Left lung (tissue), 10 donors: Measurements from ENCODE around the gene PHF20. TPM values are rescaled to one million over a fixed set of nuclear protein-coding genes. Genes with fewer than 3 reads are reported as not detected.
"Not testable (repeated sequence)": the region's sequence is repeated elsewhere in the genome, so short reads cannot be mapped to it uniquely, and the experiment has no call there.

Experiments
- ATAC-seq: fragments of 200-7000 bp; cut with Tn5 transposase; one replicate; pipeline ENCODE4 v1.9.1; 2020; ENCODE audit warnings: moderate library complexity
- DNase-seq, 4 donors: peaks; one replicate each; pipeline ENCODE4 v3.0.0-alpha.2; 2013 to 2020
- H3K27ac ChIP-seq, 2 donors: fragments of 200-600 bp; sonication (generic) in 1 of 2; one replicate each; pipeline versions ENCODE4 v1.5.0 to v1.8.0; 2020 to 2021
- H3K27me3 ChIP-seq, 2 donors: fragments of 200-600 bp; sonication (generic) in 1 of 2; one replicate each; pipeline versions ENCODE4 v1.5.0 to v1.8.0; 2020 to 2021
- H3K36me3 ChIP-seq, 2 donors: fragments of 200-600 bp; sonication (generic) in 1 of 2; one replicate each; pipeline versions ENCODE4 v1.5.0 to v1.8.0; 2020 to 2021
- H3K4me1 ChIP-seq, 2 donors: fragments of 200-600 bp; one replicate each; pipeline ENCODE4 v1.8.0; 2021
- H3K4me3 ChIP-seq, 2 donors: fragments of 200-600 bp; sonication (generic) in 1 of 2; one replicate each; pipeline versions ENCODE4 v1.5.0 to v1.8.0; 2020 to 2021; ENCODE audit warnings: mild to moderate bottlenecking in 1 of 2
- H3K9me3 ChIP-seq, 2 donors: fragments of 200-600 bp; sonication (generic) in 1 of 2; one replicate each; pipeline versions ENCODE4 v1.5.0 to v1.8.0; 2020 to 2021
- intact Hi-C, 2 donors: fragments of 100-400 bp; cut with DNase I; formaldehyde crosslinking; loops; one replicate each; pipeline versions ENCODE4 v1.11.2 to v1.14.2; 2022
- polyA plus RNA-seq, 6 donors: library from polyadenylated mRNA; unstranded; fragments of 120-200 nt; gene quantifications; one replicate each; pipeline ENCODE4 v1.2.1, GENCODE V29; 2013; ENCODE audit not compliant: insufficient read length in 6 of 6
- total RNA-seq, 2 donors: library from RNA; stranded (reverse); fragmentation: NEBNext Ultra II Directional; extraction: Animal tissue kit (Norgen Biotek cat#: 25700); gene quantifications; one replicate each; pipeline ENCODE4 v1.2.1, GENCODE V29; 2021
- TF ChIP-seq, protein P1 (sequence below), 2 donors: fragments of 200-600 bp; sonication (generic) in 1 of 2; IDR thresholded peaks; one replicate each; pipeline versions ENCODE4 v1.5.0 to v1.8.0; 2021; ENCODE audit warnings: antibody characterized with exemption in 2 of 2
- donor health status: DM: no; HTN: yes; CAD: no.
- donor health status: DM: no; HTN: no; CAD: no.

Gene PHF20
- total and polyA plus RNA-seq, 8 donors, result 31.1 to 43.4 (median 39.6) TPM

DNA sequence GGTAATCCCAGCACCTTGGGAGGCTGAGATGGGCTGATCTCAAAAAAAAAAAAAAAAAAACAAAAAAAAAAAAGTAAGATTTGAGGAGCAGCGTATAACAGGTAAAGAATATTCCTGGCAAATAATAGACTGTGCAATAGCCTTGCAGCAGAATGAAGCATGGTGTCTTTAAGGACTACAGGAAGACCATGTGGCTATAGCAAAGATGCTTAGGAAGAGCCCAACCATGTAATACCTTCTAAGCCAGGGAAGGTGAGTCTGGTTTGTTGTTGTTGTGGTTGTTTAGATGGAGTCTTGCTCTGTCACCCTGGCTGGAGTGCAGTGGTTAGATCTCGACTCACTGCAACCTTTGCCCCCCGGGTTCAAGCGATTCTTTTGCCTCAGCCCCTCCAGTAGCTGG is 15.4 kb upstream of the PHF20 start:
- Histone ChIP-seq H3K36me3 (no peaks in the 10 kb centered on the region), H3K4me3 (no peak overlapping the region), H3K9me3 (no peaks in the 10 kb centered on the region), H3K27ac (no peak overlapping the region), H3K4me1 (no peaks in the 10 kb centered on the region), H3K27me3 (no peaks in the 10 kb centered on the region)
- TF ChIP-seq, protein P1, sequence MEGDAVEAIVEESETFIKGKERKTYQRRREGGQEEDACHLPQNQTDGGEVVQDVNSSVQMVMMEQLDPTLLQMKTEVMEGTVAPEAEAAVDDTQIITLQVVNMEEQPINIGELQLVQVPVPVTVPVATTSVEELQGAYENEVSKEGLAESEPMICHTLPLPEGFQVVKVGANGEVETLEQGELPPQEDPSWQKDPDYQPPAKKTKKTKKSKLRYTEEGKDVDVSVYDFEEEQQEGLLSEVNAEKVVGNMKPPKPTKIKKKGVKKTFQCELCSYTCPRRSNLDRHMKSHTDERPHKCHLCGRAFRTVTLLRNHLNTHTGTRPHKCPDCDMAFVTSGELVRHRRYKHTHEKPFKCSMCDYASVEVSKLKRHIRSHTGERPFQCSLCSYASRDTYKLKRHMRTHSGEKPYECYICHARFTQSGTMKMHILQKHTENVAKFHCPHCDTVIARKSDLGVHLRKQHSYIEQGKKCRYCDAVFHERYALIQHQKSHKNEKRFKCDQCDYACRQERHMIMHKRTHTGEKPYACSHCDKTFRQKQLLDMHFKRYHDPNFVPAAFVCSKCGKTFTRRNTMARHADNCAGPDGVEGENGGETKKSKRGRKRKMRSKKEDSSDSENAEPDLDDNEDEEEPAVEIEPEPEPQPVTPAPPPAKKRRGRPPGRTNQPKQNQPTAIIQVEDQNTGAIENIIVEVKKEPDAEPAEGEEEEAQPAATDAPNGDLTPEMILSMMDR (IDR thresholded peaks at IDR 0.05), result no peak
- intact Hi-C loops, result no loop called here
- DNase-seq (no peak), ATAC-seq (no peak)

DNA sequence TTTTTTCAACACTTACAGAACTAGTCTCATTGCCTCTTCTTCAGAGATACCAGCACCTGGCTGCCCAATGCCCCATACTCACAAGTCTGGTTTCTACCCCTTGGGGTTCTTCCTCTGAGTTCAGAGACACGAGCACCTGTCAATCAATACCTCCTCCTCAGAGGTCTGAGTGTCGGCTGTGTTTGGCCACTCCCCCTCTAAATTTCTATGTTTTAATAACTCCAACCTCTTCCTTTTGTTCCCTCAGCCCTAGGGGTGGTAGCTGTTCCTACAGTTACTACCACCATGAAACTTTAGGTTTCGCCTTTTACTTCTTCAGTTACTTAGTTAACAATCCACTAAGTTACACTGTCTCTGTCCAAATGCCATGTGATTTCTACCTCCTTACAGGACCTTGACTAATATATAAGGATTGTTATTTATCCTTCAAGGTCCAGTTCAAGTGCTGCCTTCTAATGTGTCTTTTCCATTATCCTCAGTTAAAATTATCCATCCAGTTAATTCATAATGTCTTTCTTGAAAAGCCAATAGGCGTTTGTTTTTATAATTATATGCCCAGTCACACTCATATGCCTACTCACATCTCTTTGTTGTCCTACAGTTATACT is 14.6 kb upstream of the PHF20 start:
- no peak overlapping the region for H3K27ac ChIP-seq

DNA sequence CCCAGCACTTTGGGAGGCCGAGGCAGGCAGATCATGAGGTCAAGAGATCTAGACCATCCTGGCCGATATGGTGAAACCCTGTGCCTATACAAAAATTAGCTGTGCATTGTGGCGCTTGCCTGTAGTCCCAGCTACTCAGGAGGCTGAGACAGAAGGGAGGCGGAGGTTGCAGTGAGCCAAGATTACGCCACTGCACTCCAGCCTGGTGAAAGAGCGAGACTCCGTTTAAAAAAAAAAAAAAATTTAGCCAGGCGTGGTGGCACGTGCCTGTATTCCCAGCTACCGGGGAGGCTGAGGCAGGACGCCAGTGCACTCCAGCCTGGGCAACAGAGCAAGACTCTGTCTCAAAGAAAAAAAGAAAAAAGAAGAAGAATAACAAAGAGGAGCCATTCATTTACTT is 10.3 kb upstream of the PHF20 start:
- DNase-seq, intact Hi-C loops, H3K27ac ChIP-seq, H3K9me3 ChIP-seq, H3K4me3 ChIP-seq, H3K36me3 ChIP-seq, H3K27me3 ChIP-seq, H3K4me1 ChIP-seq, ATAC-seq: not testable (repeated sequence)

More for the DNA sequence above, 14.6 kb upstream of the PHF20 start:
- Histone ChIP-seq H3K4me1 (no peaks in the 10 kb centered on the region), H3K4me3 (no peak overlapping the region), H3K9me3 (no peaks in the 10 kb centered on the region), H3K36me3 (no peaks in the 10 kb centered on the region), H3K27me3 (no peaks in the 10 kb centered on the region)
- ATAC-seq (no peak), DNase-seq (no peak)
- TF ChIP-seq, protein P1 (IDR thresholded peaks at IDR 0.05), result no peak
- intact Hi-C loops, result no loop called here

DNA sequence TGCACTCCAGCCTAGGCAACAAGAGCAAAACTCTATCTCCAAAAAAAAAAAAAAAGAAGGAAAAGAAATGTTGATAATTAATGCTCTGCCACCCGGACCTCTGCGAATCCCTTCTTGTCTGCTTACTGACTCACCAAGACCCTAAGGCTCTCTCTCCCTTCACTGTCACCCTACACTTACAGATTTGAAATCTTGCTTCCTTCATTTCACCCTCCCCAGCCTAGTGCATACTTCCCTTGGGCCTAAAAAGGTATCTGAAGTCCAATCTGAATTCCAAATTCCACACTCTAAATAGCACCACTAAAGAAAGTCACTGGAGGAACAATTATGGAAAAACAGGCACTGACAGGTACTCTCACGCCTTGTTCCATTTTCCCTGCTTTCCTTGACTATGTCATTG is 9.4 kb upstream of the PHF20 start:
- DNase-seq, result no peak
- Histone ChIP-seq H3K27ac (no peak overlapping the region), H3K27me3 (no peaks in the 10 kb centered on the region), H3K4me3 (no peak overlapping the region), H3K36me3 (no peaks in the 10 kb centered on the region), H3K4me1 (peaks cover 0 to 8% of the 10 kb centered on the region in 2 donors), H3K9me3 (no peaks in the 10 kb centered on the region)
- intact Hi-C loops, result no loop called here
- no peak for ATAC-seq
- TF ChIP-seq, protein P1 (IDR thresholded peaks at IDR 0.05), result no peak

DNA sequence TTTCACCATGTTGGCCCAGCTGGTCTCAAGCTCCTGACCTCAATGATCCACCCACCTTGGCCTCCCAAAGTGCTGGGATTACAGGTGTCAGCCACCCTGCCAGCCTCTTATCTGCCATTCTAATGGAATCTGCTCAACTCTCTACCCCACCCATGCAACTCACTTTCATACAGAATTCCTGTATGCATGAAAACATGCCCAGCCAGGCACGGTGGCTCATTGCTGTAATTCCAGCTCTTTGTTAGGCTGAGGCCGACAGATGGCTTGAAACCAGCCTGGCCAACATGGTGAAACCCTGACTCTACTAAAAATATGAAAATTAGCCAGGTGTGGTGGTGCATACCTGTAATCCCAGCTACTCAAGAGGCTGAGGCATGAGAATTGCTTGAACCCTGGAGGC is 6.9 kb upstream of the PHF20 start:
- ATAC-seq, intact Hi-C loops, H3K27ac ChIP-seq, H3K4me3 ChIP-seq, DNase-seq, H3K9me3 ChIP-seq, H3K27me3 ChIP-seq, H3K36me3 ChIP-seq: not testable (repeated sequence)
- H3K4me1 ChIP-seq, result peaks cover 9 to 32% of the 10 kb centered on the region in 2 donors

DNA sequence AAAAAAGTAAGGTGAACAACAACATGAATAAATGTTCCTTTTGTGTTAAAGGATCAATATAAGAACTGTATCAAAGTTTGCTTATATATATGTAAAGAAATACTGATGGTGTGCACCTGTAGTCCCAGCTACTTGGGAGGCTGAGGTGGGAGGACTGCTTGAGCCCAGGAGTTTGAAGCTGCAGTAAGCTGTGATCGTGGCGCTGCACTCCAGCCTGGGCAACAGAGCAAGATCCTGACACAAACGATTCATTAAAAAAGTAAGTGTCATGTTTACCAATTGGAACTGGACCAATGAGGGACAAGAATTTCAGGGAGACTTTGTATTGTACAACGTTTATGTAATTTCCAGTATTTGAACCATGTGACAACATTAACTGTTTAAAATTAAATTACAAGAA is 5.0 kb upstream of the PHF20 start:
- Histone ChIP-seq H3K36me3 (no peaks in the 10 kb centered on the region), H3K27ac (peak overlapping the region in 1 of 2 donors; percentile 97), H3K27me3 (no peaks in the 10 kb centered on the region), H3K4me1 (peaks cover 14 to 50% of the 10 kb centered on the region in 2 donors), H3K9me3 (no peaks in the 10 kb centered on the region), H3K4me3 (no peak overlapping the region)
- TF ChIP-seq, protein P1 (IDR thresholded peaks at IDR 0.05), result no peak
- intact Hi-C loops, result no loop called here
- DNase-seq (no peak), ATAC-seq (no peak)
